Endodermal cell (in vitro differentiated cells): ENCODE data around the gene IL19. TPM values are rescaled to one million over a fixed set of nuclear protein-coding genes. Genes with fewer than 3 reads are reported as not detected.

ENCODE experiments used
- DNase-seq: peaks from one replicate; pipeline ENCODE4 v3.0.0-alpha.2; 2017
- H3K27ac ChIP-seq: 2 replicates; pipeline ENCODE4 v1.5.1; 2013; ENCODE audit warnings: mild to moderate bottlenecking, low read depth, low read length, moderate library complexity
- H3K27me3 ChIP-seq: 2 replicates; pipeline ENCODE4 v1.6.1; 2013; ENCODE audit warnings: mild to moderate bottlenecking, low read length, moderate library complexity; ENCODE audit not compliant: insufficient read depth, control insufficient read depth, poor library complexity, severe bottlenecking
- H3K36me3 ChIP-seq: 2 replicates; pipeline ENCODE4 v1.7.0; 2013; ENCODE audit warnings: mild to moderate bottlenecking, low read length, moderate library complexity; ENCODE audit not compliant: control insufficient read depth, insufficient read depth
- H3K4me1 ChIP-seq: one replicate; pipeline ENCODE4 v1.7.0; 2013; ENCODE audit warnings: low read length; ENCODE audit not compliant: control insufficient read depth, insufficient read depth
- H3K4me3 ChIP-seq: 2 replicates; pipeline ENCODE4 v1.5.1; 2013; ENCODE audit warnings: mild to moderate bottlenecking, low read length, moderate library complexity
- H3K9ac ChIP-seq: 2 replicates; pipeline ENCODE4 v1.6.1; 2013; ENCODE audit warnings: mild to moderate bottlenecking, low read length, moderate library complexity; ENCODE audit not compliant: poor library complexity, severe bottlenecking; ENCODE audit errors: extremely low read depth
- H3K9me3 ChIP-seq: 2 replicates; pipeline ENCODE4 v1.6.1; 2013; ENCODE audit warnings: mild to moderate bottlenecking, low read length, moderate library complexity; ENCODE audit not compliant: control insufficient read depth
- H3K27ac Mint-ChIP-seq: 2 replicates; pipeline ENCODE4 v1.8.0; 2020; ENCODE audit warnings: mixed read lengths
- H3K27me3 Mint-ChIP-seq: 2 replicates; pipeline ENCODE4 v1.8.0; 2021; ENCODE audit warnings: mild to moderate bottlenecking, mixed read lengths; ENCODE audit not compliant: insufficient read depth
- H3K36me3 Mint-ChIP-seq: 2 replicates; pipeline ENCODE4 v1.8.0; 2020; ENCODE audit warnings: low read depth, mixed read lengths
- H3K4me1 Mint-ChIP-seq: 2 replicates; pipeline ENCODE4 v1.8.0; 2020; ENCODE audit warnings: mixed read lengths
- H3K4me3 Mint-ChIP-seq: 2 replicates; pipeline ENCODE4 v1.8.0; 2020; ENCODE audit warnings: mild to moderate bottlenecking, moderate library complexity, mixed read lengths
- H3K9me3 Mint-ChIP-seq: 2 replicates; pipeline ENCODE4 v1.8.0; 2020; ENCODE audit warnings: mild to moderate bottlenecking, mixed read lengths
- WGBS, 2 experiments: methylation state at CpG; one replicate each; pipeline versions ENCODE4 v1.1.5 to v1.1.7; 2013; ENCODE audit warnings: missing lambda C conversion rate in 2 of 2, mixed read lengths in 1 of 2; ENCODE audit not compliant: insufficient coverage in 1 of 2, insufficient read length in 1 of 2; 5-methylcytosine and 5-hydroxymethylcytosine counted together
- long read RNA-seq, 4 experiments: library from polyadenylated mRNA in 2 of 4; library from RNA in 1 of 4; library from capped mRNA in 1 of 4; stranded (forward) in 3 of 4; unstranded in 1 of 4; transcript quantifications; one replicate each; pipeline ENCODE4 v2.0.0, GENCODE V29; 2020 to 2021; ENCODE audit warnings: inconsistent platforms in 1 of 4
- polyA plus RNA-seq, 2 experiments: library from polyadenylated mRNA; stranded (reverse); fragments of 50-300 nt; gene quantifications; one replicate each; pipeline ENCODE4 v1.2.3, GENCODE V29; 2013
- total RNA-seq, 2 donors: library from RNA; stranded (reverse); fragmentation: NEBNext Ultra II Directional in 1 of 2; extraction: Animal tissue kit (Norgen Biotek cat#: 25700) in 1 of 2; gene quantifications; 2 replicates in 1 of 2; 3 replicates in 1 of 2; pipeline ENCODE4 v1.2.1, GENCODE V29; 2021
- TF ChIP-seq, protein P1 (sequence below): fragments of 200-600 bp; sonication (generic); conservative IDR thresholded peaks from 2 replicates; pipeline ENCODE4 v1.5.0; 2021; ENCODE audit warnings: antibody characterized with exemption, mild to moderate bottlenecking

The IL19 gene, protein sequence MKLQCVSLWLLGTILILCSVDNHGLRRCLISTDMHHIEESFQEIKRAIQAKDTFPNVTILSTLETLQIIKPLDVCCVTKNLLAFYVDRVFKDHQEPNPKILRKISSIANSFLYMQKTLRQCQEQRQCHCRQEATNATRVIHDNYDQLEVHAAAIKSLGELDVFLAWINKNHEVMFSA
- total RNA-seq: not detected
- polyA plus RNA-seq (2013, experiment 1 of 2): not detected
- polyA plus RNA-seq (2013, experiment 2 of 2): not detected
- long read RNA-seq, experiment 1: 0 reads
- long read RNA-seq, experiment 2: 0 reads
- long read RNA-seq, experiment 3: 0 reads
- long read RNA-seq, experiment 4: 0 reads

DNA sequence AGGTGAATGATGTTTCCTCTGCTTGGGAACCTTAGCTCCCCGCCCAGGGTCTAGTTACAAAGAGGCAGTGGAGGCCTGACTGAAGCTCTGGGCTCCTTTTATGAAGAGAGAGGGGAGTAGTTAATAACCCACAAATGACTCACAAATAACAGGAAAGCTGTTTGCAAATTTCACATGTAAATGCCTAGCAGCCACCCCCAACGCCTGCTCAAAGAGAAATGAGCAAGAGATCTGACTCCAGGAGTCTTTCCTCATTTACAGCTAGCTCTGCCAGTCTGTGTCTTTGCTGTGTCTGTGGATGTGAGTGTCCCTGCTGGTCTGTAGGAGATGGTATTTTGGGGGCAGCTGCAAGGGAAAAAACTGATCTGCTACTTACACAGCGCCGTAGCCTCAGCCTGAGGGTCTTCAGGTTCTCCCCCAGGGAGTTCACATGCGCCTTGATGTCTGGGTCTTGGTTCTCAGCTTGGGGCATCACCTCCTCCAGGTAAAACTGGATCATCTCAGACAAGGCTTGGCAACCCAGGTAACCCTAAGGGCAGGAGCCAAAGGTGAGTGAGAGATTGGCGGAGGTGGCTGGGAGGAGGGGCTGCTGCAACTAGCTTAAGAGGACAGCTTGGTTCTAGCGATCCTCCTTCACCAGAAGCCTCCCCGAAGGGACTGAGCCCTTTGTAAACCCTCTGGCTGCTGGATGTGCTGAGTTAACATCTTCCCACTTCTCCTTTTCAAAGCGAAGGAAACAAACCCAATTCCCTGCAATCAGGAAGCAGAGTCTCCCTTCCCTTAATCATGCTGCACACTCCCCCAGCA is at the start of gene IL19:
IL19 (plus strand) TSS at position 243 of the 807 bp plus-strand sequence. CDS start 65,890 bp downstream, outside the sequence.
- Histone ChIP-seq H3K9ac (no peak within 1 kb of the TSS), H3K4me1 (peaks cover 12% of the 10 kb centered on the region), H3K27me3 (no peaks in the 10 kb centered on the region), H3K27ac (no peak within 1 kb of the TSS), H3K4me3 (no peak within 1 kb of the TSS), H3K9me3 (no peaks in the 10 kb centered on the region), H3K36me3 (no peaks in the 10 kb centered on the region)
- Mint-ChIP-seq H3K9me3 (no peaks in the 10 kb centered on the region), H3K36me3 (no peaks in the 10 kb centered on the region), H3K4me3 (no peak within 1 kb of the TSS), H3K27me3 (peaks cover 17% of the 10 kb centered on the region), H3K27ac (no peak within 1 kb of the TSS), H3K4me1 (peaks cover 30% of the 10 kb centered on the region)
- WGBS, 2 experiments: 66 to 73% methylated on average over 5 to 9 of the region's 9 CpGs
- TF ChIP-seq, protein P1, sequence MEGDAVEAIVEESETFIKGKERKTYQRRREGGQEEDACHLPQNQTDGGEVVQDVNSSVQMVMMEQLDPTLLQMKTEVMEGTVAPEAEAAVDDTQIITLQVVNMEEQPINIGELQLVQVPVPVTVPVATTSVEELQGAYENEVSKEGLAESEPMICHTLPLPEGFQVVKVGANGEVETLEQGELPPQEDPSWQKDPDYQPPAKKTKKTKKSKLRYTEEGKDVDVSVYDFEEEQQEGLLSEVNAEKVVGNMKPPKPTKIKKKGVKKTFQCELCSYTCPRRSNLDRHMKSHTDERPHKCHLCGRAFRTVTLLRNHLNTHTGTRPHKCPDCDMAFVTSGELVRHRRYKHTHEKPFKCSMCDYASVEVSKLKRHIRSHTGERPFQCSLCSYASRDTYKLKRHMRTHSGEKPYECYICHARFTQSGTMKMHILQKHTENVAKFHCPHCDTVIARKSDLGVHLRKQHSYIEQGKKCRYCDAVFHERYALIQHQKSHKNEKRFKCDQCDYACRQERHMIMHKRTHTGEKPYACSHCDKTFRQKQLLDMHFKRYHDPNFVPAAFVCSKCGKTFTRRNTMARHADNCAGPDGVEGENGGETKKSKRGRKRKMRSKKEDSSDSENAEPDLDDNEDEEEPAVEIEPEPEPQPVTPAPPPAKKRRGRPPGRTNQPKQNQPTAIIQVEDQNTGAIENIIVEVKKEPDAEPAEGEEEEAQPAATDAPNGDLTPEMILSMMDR: no peak
- DNase-seq: peak; percentile 66

DNA sequence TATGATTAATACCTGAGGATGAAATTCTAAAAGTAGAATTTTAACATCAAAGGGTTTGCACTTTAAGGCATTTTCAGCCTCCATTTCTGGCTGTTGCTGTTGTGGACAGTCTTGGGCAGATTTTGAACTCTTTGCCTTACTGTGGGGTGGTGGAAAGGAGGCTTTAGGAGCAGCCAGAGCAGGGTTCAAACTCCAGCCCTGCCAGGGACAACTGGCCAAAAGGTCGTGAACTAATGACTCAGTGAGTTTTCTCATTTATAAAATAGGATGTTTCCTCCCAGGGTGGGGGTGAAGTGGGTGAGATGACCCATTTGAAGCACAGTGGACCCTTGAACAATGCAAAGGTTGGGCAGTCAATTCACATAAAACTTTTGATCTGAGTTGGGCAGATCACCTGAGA is 49.1 kb upstream of the IL19 start:
- 94 to 100% methylated on average over 1 of the region's 1 CpG for WGBS, 2 experiments

DNA sequence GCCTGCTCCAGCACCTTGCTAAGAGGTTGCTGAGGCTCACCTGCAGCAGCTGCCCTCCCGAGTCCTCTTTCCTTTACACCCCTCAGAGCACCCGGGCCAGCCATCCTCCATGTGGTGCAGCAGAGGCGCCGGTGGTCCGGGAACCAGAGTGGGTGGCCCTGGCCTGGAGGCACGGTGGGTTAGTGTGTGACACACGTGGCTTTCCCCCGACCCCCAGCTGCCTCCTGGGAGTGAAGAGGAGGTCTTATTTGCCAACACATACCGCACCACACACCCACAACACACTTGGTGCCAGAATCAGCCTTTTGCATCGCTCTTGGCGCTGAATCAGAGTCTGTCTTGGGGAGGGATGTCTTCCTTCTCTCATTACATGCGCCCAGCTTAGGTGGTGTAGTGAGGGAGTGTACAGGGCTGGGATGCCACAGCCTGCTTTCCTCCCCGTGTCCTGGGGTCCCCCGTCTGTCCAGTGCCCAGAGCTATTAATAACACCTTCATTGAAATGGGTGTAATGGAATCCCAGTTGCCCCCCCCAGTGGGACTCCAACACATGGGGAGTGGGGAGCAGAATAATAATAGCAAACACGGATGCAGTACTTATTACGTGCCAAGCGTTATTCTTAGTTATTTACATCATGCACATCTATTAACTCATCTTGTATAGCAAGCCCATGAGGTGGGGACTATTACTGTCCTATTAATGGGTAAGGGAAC is 47.7 kb upstream of the IL19 start:
- H3K9me3 ChIP-seq: no peaks in the 10 kb centered on the region
- DNase-seq: no peak
- no peak overlapping the region for H3K9ac ChIP-seq
- TF ChIP-seq, protein P1: no peak
- no peak overlapping the region for H3K4me3 Mint-ChIP-seq
- H3K4me1 Mint-ChIP-seq: peaks cover 33% of the 10 kb centered on the region
- H3K36me3 Mint-ChIP-seq: no peaks in the 10 kb centered on the region
- H3K9me3 Mint-ChIP-seq: no peaks in the 10 kb centered on the region
- no peak overlapping the region for H3K4me3 ChIP-seq
- peak overlapping the region; percentile 44 for H3K27ac Mint-ChIP-seq
- H3K36me3 ChIP-seq: no peaks in the 10 kb centered on the region
- WGBS, 2 experiments: 93 to 100% methylated on average over 2 to 17 of the region's 17 CpGs
- no peak overlapping the region for H3K27ac ChIP-seq
- H3K27me3 ChIP-seq: no peaks in the 10 kb centered on the region
- H3K27me3 Mint-ChIP-seq: no peaks in the 10 kb centered on the region
- peaks cover 10% of the 10 kb centered on the region for H3K4me1 ChIP-seq

More for the DNA sequence above, 49.1 kb upstream of the IL19 start:
- Mint-ChIP-seq H3K36me3 (no peaks in the 10 kb centered on the region), H3K27me3 (no peaks in the 10 kb centered on the region), H3K9me3 (no peaks in the 10 kb centered on the region), H3K4me1 (peaks cover 33% of the 10 kb centered on the region), H3K27ac (no peak overlapping the region), H3K4me3 (no peak overlapping the region)
- Histone ChIP-seq H3K27ac (no peak overlapping the region), H3K9me3 (no peaks in the 10 kb centered on the region), H3K4me3 (no peak overlapping the region), H3K36me3 (no peaks in the 10 kb centered on the region), H3K27me3 (no peaks in the 10 kb centered on the region), H3K4me1 (peaks cover 10% of the 10 kb centered on the region), H3K9ac (no peak overlapping the region)
- TF ChIP-seq, protein P1: no peak
- DNase-seq: no peak
